GM11168 (cell line): ENCODE results near the gene RFNG.

Experiments used
- in situ Hi-C: fragments of 300-500 bp; cut with MboI; formaldehyde crosslinking; loops from one replicate; pipeline ENCODE4 v1.12.0; 2022; ENCODE audit warnings: low sequenced_read_pairs; ENCODE audit not compliant: unreplicated experiment

RFNG gene

DNA sequence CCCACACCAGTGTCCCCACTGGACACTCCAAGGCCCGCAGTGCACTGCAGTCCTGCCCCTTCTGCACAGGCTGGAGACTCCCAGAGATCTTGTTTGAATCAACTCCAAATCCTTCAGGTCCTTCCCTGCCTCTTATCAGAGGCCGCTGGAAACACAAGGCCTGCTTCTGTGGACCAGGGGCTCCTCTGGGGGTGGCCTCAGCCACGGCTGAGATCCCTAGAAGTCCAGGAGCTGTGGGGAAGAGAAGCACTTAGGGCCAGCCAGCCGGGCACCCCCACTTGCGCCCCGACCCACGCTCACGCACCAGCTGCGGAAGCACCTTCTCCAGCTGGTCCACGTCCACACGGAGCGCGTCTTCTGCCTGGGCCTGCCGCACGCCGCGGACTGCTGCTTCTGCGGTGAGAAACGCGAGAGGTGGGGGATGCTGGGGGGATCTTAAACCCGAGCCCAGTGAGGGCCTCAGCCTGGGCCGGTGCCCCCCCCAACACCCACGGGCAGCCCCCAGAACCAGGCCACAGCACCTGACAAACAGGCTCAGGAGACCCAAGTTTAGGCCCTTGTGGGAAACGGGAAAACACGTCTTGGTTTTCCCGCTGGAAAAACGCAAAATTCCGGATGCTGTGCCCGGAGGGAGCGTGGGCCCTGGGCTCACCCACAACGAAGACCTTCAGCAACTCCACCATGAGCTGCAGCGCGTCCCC is 32.5 kb downstream of the RFNG start:
- in situ Hi-C loops, result no loop called here

DNA sequence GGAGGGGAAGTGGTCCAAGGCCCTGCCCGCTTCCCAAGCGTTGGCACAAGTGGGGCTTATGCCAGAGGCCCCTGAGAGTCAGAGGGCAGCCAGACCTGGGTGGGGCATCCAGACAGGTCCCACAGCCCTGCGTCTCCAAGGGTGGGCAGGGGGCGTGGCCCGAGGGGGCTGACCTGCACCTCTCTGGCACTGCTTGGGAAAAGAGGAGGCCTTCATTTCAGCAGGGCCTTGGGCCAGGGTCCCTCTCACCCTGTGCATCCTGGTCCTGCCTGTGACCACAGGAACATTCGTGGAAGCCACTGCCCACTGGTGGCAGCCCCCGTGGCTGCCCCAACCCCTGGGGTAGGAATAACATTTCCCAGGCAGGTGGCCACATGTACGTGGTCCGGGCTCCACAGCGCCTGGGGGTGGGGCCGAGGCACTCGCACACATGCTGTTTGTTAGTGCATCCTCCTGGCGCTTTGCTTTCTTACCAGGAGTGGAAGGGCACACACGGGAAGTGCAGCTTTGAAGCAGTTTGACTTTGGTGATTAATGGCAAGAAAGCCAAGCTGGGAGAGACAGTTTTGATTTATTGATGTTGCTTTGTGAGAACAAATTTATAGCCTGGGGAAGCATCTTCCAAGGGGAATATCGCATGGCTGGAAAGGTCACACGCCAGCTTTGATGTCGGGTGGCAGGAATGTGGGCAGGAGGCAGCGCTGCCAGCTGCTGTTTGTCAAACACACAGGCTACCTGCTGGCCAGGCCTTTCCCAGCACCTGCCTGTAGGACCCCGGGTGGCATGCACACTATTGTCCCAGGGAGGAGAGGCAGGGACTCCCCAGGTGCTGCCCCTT is 33.2 kb downstream of the RFNG start:
- in situ Hi-C loops, result no loop called here

DNA sequence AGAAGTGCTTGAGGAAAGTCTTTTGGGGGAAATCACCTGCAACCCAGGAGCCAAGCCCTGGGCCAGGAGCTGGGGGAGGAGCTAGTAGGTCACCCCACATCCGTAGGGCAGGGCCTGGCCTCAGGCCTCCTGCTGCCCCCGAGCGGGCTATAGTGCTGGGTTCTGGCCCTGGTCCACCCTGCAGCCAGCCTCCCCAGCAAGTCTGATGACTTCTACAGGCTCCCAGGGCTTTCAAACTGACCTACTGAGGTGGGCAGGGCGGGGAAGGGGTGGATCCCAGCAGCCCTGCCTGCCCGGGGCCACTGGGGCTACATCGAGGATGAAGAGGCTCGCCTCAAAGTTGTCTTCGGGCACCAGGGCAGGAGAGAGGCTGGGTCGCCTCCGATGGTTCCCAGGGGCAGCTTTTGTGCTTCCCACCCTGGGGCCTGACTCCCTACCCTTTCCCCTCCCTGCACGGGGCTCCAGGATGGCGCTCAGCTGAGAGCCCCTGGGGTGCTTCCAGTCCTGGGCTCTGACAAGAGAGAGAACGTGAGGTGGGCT is 33.9 kb downstream of the RFNG start:
- in situ Hi-C loops, result no loop called here

DNA sequence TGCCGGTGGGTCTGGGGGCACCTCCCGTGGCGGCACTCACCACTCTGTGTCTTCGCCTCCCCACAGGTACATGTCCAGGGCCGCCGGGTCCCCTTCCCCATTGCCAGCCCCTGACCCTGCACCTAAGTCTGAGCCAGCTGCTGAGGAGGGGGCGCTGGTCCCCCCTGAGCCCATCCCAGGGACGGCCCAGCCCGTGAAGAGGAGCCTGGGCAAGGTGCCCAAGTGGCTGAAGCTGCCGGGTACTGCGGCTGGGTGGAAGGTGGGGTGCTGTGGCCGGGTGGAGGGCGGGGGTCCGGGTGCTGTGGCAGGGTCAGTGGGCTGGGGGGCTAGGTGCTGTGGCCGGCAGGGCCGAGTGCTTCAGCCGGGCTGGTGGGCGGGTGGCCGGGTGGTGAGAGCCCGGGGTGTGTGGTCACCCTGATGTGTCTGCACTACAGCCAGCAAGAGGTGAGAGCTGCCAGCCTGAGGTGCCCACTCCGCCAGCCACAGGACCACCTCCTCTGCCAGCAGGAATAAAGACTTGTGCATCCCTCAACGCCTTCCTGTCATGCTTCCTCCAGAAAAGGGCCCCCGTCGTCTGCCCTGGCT is 34.6 kb downstream of the RFNG start:
- in situ Hi-C loops, result no loop called here

DNA sequence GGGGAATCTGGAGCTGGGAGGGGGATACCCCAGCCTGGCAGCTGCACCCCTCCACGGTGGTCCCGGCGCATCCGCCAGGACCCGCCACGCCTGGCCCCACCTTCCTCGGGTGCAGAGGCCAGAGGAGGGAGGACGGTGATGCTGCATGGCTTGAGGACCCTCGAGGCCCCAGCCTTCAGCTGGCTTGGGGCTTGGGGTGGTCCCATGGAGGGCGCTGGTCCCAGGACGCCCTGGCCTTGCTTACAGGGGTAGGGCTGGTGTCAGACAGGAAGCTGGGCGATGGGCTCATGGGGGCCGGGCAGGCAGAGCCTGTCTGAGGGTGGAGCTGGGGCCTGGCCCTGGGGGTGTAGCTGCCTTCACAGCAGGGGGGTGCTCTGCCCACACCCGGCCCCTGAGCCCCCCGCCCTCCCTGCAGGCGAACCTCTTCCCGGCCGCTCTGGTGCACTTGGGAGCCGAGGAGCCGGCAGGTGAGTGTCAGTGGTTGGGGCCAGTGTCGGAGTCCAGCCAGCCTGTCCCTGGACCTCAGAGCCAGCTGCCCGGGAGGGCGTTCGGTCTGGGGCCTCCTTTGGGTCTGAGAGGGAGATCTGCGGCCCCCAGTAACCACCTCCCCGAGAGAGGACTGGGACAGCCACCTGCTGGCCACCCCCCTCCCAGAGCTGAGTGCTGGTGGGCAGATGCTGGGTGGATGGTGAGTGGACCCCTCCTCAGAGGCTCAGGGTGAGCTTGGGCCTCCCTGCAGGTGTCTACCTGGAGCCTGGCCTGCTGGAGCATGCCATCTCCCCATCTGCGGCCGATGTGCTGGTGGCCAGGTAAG is 35.3 kb downstream of the RFNG start:
- in situ Hi-C loops, result no loop called here

DNA sequence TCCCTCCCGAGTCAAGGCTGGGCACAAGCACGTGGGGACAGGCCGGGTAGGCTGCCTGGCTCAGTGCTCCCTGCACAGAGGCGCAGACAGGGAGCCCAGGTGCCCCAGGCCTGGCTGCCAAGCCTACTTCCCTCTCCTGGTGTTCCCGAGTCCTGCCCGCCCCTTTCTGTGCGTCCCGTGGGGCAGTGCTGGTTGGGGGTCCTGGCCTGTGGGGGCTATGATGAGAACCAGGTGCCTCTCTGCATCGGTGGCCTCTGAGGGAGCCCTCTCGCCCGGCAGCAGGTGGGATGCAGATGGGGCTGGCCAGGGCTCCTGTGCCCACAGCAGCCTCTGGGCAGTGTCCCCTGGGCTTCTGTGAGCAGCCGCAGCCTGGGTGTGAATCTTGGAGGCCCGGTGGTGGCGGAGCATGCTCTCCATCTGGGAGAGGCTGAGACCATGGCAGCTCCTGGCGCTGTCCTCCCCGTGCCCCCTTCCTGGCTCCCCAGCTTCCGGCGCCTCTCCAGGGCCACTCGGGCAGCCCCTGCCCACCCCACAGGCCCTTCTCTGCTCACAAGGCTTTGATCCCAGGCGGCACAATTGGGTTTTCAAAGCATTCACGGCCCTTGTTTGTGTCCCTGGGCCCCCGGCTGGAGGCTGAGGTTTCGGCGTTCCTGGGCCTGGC is 36.2 kb downstream of the RFNG start:
- in situ Hi-C loops, result no loop called here

DNA sequence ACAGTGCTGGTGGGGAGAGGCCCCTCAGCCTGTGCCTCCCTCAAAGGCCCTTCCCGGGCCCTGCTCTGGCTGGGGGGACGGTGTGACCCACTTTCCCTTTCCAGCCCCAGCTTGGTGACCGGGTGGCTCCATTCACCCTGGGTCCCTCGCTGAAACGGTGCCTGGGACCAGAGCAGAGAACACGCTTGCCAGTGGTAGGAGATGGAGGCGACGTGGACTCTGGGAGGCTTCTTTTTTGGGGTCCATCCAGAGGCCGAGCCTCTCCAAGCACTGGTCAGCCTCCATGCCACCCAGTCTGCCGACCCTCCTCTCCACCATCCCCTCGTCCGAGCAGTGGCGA is 36.7 kb downstream of the RFNG start:
- in situ Hi-C loops, result no loop called here

DNA sequence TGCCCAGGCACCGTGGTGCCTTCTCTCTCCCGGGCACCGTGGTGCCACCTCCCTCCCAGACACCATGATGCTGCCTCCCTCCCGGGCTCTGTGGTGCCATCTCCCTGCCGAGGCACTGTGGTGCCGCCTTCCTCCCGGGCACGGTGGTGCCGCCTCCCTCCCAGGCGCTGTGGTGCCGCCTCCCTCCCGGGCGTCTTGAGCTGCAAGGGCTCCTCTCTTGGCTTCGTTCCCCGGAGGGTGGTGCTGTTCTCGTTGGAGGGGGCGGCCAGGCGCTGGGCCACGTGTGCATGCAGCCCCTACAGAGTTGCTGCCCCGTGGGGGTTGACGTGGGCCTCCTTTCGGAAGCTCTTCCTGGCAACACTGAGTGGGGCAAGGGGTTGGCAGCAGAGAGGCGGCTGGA is 37.2 kb downstream of the RFNG start:
- in situ Hi-C loops, result no loop called here

DNA sequence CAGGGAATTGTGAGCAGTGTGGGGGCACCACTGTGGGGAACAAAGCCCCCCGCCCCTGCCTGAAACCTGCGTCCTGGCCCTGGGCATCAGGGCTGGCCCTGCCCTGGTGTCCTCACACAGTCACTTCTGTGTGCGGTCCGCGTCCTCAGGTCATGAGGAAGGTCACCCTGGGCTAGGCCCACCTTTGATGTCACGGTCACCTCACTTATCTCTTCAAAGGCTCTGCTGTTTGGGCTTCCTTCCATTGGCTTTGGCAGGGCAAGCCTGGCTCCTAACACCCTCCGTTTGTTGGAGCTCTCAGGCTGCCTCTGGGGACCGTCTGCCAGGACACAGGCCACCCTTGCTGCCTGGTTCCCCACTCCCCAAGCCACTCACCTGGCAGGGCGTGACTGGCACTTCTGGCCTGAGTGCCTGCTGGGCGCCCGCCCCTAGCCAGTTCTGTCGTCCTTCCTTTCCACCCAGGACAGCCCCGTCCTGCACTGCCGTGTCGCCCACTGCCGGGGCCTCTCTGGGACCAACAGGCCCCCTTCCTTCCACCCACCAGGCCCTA is 37.8 kb downstream of the RFNG start:
- in situ Hi-C loops, result no loop called here

DNA sequence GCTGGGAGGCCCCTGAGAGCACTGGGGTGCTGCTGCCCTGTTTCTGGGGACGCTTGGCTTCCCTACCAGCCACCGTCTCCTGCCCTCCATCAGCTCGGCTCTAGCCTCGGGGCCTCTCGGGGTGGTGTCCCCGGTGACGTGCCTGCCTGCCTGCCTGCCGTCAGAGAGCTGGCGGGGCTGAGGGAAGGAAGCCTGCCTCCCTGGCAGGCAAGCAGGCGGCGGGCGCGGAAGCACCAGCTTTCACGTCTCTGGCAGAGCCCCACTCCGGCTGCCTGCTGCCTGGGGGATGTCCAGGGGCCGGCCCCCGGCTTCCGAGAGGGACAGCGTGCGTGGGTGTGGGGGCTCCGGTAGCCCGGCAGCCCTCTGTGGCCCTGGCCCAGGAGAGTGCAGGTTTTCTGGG is 38.3 kb downstream of the RFNG start:
- in situ Hi-C loops, result no loop called here

DNA sequence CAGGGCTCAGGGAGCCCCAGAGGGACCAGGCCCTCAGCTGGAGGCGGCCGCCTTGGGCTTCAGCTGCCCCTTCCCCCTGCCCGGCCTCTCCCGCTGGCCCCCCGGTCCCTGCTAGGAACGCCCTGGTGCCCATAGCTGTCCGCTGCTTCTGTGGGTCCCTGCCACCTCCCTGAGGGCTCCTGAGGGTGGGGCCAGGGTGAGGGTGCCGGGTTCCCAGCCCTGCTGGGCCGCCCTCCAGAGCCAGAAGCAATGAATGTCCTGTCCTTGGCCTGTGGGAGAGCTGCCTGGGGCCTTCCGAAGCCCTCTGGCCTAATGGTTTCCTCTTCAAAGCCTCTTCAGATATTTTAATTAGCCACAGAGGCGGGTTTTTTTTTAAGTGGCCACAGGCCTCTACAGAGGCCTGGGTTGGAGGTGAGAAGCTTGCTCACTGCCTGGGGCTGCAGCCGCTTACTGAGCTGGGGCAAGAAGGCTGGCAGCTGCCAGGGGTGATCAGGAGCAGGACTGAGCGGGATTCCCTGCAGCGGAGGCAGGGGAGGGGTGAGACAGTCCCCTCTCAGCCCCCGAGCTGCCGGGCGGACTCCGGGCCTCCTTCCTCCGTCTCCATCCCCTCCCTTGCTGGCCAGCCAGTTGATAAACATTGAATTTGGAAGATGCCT is 38.8 kb downstream of the RFNG start:
- in situ Hi-C loops, result no loop called here

DNA sequence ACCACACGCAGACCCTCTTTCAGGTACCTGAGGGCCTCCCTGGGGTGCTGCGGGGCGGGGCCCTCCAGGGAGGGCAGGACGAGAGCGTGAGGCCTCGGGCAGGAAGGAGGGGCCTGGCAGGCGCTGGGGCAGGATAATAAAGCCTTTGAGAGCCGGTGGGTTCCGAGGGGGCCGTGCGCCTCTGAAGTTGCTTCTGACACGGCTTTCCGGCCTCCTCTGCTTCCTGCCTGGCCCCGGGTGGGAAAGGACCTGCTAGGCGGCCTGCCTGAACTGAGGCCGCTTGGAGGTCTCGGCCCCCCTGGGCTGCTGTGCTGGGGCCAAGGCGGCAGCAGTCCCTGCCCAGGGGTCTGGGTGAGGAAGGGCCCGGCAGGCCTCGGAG is 39.4 kb downstream of the RFNG start:
- in situ Hi-C loops, result no loop called here

DNA sequence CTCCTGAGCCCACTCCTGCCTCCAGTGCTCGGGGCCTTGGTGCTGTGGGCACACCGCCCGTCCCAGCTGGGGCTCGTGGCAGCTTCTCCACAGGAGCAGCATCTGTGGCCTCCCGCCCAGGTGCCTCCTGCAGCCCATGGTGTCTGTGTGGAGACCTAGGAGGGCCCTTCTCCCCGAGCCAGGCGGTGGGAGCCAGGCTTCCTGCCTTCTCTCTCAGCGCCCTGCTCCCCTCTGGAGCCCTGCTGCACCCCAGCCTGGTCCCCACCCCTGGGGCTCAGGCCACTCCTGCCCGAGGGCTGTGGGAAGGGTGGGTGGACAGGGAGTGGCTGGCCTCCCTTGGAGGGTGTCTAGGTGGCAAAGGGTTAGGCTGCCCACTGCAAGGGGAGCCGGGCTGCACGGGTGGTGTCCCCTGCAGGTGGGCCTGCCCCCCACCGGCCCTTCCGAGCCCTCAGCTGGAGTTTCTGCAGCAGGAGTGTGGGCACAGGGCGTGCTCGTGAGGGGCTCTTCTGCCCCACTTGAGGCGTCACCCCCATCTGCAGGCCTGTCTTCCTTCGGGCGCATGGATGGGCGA is 39.9 kb downstream of the RFNG start:
- in situ Hi-C loops, result no loop called here

DNA sequence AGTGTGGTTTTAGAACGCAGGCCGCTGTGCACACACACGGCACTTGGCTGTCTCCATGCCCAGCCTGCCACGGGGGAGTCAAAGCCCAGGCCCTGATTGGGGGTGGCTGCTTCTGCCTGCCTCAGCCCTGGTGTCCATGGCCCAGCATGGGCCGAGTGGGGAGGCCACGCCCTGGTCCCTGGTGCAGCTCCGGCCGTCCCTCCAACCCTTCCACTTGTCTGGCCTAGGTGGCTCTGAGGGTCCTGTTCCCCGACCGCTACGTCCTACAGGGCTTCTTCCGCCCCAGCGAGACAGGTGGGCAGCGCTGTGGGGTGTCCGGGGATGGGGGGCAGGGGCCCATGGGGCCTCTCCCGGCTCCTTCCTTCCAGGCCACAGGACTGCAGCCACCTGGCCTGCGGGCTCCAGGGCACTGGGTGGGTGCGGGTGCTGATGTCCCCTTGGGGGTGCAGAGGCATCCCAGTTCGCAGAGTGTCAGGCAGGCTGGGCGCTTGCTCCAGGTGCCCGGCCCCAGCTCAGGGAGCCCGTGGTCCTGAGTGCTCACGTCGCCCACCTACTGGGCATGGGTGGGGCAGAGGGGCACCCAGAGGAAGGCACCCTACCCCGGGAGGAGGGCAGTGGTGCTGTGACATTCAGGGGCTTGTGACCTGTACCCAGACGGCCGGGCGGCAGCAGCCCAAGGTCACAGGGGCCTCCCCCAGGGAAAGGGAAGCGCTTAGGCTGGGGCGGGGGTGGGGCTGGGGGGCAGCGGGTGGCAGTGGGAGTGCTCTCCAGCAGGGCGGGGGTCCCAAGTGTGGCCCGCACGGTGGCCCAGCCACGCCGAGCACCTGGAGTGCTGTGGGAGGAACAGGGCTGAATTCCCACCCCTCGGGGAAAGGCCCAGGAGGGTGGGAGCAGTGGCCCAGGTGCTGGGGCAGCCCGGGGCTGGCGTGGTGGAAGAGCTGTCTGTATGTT is 40.8 kb downstream of the RFNG start:
- in situ Hi-C loops, result no loop called here

DNA sequence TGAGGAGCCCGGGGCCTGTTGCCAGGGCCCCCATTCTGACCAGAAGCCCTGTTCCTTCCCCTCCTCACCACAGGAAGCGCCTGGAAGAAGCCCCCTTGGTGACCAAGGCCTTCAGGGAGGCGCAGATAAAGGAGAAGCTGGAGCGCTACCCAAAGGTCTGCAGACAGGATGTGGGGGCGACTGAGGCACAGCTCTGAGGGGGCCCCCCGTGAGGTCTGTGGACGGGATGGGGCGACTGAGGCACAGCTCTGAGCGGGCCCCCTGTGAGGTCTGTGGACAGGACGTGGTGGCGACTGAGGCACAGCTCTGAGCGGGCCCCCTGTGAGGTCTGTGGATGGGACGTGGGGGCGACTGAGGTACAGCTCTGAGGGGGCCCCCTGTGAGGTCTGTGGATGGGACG is 42.2 kb downstream of the RFNG start:
- in situ Hi-C loops, result no loop called here

DNA sequence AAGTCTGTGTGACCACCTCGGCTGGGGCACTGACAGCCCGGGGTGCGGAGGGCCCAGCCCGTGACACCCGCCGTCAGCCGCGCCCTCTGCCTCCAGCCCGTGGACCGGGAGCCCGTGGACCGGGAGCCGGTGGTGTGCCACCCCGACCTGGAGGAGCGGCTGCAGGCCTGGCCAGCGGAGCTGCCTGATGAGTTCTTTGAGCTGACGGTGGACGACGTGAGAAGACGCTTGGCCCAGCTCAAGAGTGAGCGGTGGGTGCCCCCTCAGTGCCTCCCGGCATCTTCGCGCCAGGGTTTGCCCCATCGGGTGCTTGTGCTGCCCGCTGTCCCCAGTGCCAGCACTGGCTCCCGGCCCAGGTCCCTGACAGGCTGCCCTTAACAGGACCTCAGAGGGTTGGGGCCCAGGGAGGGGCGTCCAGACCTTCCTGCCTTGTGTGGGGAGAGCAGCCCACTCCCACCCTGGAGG is 42.6 kb downstream of the RFNG start:
- in situ Hi-C loops, result no loop called here

DNA sequence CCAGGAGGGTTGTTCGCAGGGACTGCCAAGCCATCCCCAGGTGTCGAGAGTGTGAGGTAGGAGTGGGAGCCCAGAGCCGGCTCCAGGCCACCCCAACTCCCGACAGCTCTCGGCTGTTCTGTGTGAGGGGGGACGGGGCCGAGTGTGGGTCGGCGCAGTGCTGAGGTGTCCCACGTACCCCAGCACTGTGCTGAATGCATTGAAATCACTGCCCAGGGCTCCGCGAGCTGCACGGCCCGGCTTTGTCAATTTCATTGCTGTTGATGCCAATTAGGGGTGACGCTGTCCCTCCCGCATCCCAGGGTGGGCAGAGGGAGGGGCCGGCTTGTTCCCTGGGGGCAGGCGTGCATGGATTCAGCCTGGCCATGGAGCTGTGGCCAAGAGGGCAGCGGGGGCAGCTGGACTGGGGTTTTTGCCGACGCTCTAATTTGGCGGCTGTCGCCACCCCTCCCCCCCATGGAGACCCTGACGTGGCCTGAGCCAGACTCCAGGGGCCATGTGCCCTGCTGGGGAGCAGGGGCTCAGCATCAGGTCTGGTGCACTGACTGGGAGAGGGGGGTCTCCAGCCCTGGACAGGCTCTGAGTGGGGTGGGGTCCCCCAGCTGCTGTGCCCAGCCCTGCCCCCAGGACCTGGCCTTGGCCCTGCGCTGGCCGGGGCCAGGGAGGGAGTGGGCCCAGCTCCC is 43.2 kb downstream of the RFNG start:
- in situ Hi-C loops, result no loop called here
